Activated CD8-positive, alpha-beta T cell treated with anti-CD3 and anti-CD28 coated beads for 36 hours (primary cell): ENCODE data around the gene WDR89. TPM values are rescaled to one million over a fixed set of nuclear protein-coding genes. Genes with fewer than 3 reads are reported as not detected.

Source experiments
- ATAC-seq: fragments of 200-7000 bp; cut with Tn5 transposase; one replicate; pipeline ENCODE4 v1.10.0; 2021; ENCODE audit warnings: mild to moderate bottlenecking, moderate library complexity
- CTCF ChIA-PET: fragments of 350-600 bp; sonication (Branson Sonifier 250); formaldehyde crosslinking; loops from one replicate; lab custom pipeline; 2021; ENCODE audit warnings: antibody characterized with exemption; lab: Charles Lee
- POLR2A ChIA-PET: fragments of 350-600 bp; sonication (Branson Sonifier 250); formaldehyde crosslinking; loops from one replicate; lab custom pipeline; 2021; ENCODE audit warnings: antibody characterized with exemption; lab: Charles Lee
- DNase-seq: peaks from one replicate; pipeline ENCODE4 v3.0.0-alpha.2; 2020
- H3K27ac Mint-ChIP-seq: one replicate; pipeline ENCODE4 v1.8.0; 2021; ENCODE audit warnings: mild to moderate bottlenecking, mixed read lengths
- H3K27me3 Mint-ChIP-seq: one replicate; pipeline ENCODE4 v1.8.0; 2021; ENCODE audit warnings: mixed read lengths
- H3K36me3 Mint-ChIP-seq: one replicate; pipeline ENCODE4 v1.8.0; 2021; ENCODE audit warnings: low read depth, mixed read lengths
- H3K4me1 Mint-ChIP-seq: one replicate; pipeline ENCODE4 v1.8.0; 2021; ENCODE audit warnings: low read depth, mixed read lengths
- H3K4me3 Mint-ChIP-seq: one replicate; pipeline ENCODE4 v1.8.0; 2021; ENCODE audit warnings: mild to moderate bottlenecking, moderate library complexity, mixed read lengths
- H3K9me3 Mint-ChIP-seq: one replicate; pipeline ENCODE4 v1.8.0; 2021; ENCODE audit warnings: mixed read lengths
- intact Hi-C: fragments of 100-400 bp; cut with micrococcal nuclease; formaldehyde crosslinking; loops from one replicate; pipeline ENCODE4 v1.10.0; 2022
- total RNA-seq, 2 experiments: library from RNA; stranded (reverse); gene quantifications; one replicate each; pipeline ENCODE4 v1.2.3, GENCODE V29; 2021
- TF ChIP-seq, protein P1 (sequence below): fragments of 200-600 bp; IDR thresholded peaks from one replicate; pipeline ENCODE4 v1.8.0; 2022; ENCODE audit warnings: antibody characterized with exemption, mild to moderate bottlenecking

The WDR89 gene
- total RNA-seq, 2 experiments from 2014 or later: 30.9 to 33.4 TPM

GRCh38 chr14:63673886-63674497 lies 32.3 kb upstream of the WDR89 start:
- ChIA-PET POLR2A (no interaction called here), CTCF (no interaction called here)
- Mint-ChIP-seq H3K36me3 (no peaks in the 10 kb centered on the region), H3K4me1 (no peaks in the 10 kb centered on the region), H3K9me3 (no peaks in the 10 kb centered on the region), H3K27me3 (no peaks in the 10 kb centered on the region), H3K27ac (no peak overlapping the region), H3K4me3 (no peak overlapping the region)
- TF ChIP-seq, protein P1, sequence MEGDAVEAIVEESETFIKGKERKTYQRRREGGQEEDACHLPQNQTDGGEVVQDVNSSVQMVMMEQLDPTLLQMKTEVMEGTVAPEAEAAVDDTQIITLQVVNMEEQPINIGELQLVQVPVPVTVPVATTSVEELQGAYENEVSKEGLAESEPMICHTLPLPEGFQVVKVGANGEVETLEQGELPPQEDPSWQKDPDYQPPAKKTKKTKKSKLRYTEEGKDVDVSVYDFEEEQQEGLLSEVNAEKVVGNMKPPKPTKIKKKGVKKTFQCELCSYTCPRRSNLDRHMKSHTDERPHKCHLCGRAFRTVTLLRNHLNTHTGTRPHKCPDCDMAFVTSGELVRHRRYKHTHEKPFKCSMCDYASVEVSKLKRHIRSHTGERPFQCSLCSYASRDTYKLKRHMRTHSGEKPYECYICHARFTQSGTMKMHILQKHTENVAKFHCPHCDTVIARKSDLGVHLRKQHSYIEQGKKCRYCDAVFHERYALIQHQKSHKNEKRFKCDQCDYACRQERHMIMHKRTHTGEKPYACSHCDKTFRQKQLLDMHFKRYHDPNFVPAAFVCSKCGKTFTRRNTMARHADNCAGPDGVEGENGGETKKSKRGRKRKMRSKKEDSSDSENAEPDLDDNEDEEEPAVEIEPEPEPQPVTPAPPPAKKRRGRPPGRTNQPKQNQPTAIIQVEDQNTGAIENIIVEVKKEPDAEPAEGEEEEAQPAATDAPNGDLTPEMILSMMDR: no peak
- intact Hi-C loops: no loop called here
- no peak for DNase-seq
- ATAC-seq: no peak

DNA sequence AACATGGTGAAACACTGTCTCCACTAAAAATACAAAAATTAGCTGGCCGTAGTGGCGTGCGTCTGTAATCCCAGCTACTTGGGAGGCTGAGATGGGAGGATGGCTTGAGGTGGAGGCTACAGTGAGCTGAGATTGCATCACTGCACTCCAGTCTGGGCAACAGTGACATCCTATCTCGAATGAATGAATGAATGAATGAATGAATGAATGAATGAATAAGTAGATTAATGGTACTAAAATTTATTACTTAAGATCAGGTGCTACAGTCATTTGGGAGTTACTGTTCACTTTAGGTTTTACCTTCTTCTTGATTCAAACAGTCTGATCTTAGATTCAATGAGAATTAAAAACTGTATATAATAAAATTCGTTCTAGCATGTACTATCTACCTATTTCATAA lies 31.6 kb upstream of the WDR89 start:
- H3K27ac Mint-ChIP-seq: no peak overlapping the region
- no peak for ATAC-seq
- intact Hi-C loops: no loop called here
- no peaks in the 10 kb centered on the region for H3K4me1 Mint-ChIP-seq
- H3K36me3 Mint-ChIP-seq: no peaks in the 10 kb centered on the region
- no peaks in the 10 kb centered on the region for H3K27me3 Mint-ChIP-seq
- TF ChIP-seq, protein P1: no peak
- POLR2A ChIA-PET: interaction anchor here (0.6 kb wide), 1 partner anchor 1197 kb away, joined by 3 read pairs; no protein-coding TSS in a partner anchor
- H3K4me3 Mint-ChIP-seq: no peak overlapping the region
- CTCF ChIA-PET: no interaction called here
- DNase-seq: no peak
- H3K9me3 Mint-ChIP-seq: no peaks in the 10 kb centered on the region

DNA sequence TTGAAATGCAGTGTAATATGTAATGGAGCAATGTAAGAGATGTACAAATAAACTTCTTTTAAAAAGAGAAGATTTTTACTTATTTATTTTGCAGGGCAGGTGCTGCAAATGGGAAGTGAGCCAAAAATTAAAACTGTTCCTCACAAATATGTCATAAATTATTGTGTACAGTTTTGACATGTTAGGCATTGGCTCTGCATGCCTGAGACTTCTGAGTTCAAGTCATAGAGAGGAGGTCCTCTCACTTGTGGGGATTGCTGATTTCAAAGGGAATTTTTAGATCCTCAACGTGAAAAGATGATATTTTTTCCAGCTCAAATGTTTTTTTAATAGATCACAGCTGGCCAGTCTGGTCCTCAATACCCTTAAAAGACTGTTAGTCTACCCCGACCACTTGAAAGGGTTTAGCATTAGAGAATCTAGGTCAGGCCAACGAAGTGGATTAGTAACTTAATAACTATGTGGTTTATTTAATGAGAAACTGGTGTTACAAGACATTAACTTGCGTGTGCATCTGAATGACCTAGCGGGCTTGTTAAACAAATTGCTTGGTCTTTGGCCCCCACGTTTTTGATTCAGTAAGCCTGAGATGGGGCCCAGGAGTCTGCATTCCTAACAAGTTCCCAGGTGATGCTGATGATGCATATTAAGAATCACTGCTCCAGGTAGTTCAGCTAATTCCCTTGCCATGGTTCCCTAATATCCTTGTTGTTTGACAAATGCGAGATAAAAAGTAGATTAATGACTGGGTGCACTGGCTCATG lies 30.9 kb upstream of the WDR89 start:
- ATAC-seq (no peak), DNase-seq (no peak)
- Mint-ChIP-seq H3K27ac (no peak overlapping the region), H3K36me3 (no peaks in the 10 kb centered on the region), H3K4me1 (no peaks in the 10 kb centered on the region), H3K9me3 (no peaks in the 10 kb centered on the region), H3K27me3 (no peaks in the 10 kb centered on the region), H3K4me3 (no peak overlapping the region)
- TF ChIP-seq, protein P1: no peak
- ChIA-PET CTCF (no interaction called here), POLR2A (interaction anchor here (0.6 to 0.7 kb wide), 2 partner anchors 67 to 1198 kb away, joined by 3 read pairs; no protein-coding TSS in a partner anchor)
- intact Hi-C loops: no loop called here

DNA sequence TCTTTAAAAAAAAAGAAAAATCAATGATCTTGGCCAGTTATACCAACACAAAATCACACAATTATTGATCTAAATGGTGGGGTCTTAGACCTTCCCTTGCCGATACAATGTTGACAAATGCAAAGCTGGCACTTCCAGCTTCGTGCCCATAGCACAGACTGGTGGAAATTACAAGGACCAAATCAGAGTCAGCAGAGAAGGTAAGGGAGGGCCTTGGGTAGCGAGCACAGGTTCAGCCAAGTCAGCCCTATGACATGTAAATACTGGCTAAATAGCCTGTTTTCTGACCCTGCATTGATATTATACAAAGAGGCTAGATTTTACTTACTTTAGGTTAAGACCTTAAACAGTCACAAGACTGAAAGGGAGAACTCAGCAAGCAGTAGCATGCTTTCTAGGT lies 30.3 kb upstream of the WDR89 start:
- Mint-ChIP-seq H3K36me3 (no peaks in the 10 kb centered on the region), H3K27me3 (no peaks in the 10 kb centered on the region), H3K27ac (no peak overlapping the region), H3K4me1 (no peaks in the 10 kb centered on the region), H3K9me3 (no peaks in the 10 kb centered on the region), H3K4me3 (no peak overlapping the region)
- intact Hi-C loops: no loop called here
- ChIA-PET CTCF (no interaction called here), POLR2A (interaction anchor here (0.7 kb wide), 1 partner anchor 66 kb away, joined by 3 read pairs; no protein-coding TSS in a partner anchor)
- TF ChIP-seq, protein P1: no peak
- ATAC-seq (no peak), DNase-seq (no peak)

DNA sequence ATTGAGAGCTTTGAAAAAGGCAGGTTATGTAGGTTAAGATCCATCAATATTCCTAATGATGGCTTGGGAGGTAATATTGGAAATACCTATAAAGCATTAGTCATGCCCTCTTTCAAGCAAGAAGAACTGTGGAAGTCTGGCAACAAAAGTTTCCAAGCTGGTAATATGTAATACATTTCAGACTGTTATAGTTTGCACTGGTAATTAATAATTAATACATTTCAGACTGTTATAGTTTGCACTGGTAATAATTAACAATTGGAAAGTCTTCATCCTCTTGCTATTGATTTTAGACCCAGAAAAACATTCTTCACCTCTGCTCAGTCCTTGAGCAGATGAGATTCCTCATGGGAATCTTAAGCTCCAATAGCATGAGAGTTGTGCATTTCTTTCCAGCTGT lies 29.0 kb upstream of the WDR89 start:
- no peaks in the 10 kb centered on the region for H3K4me1 Mint-ChIP-seq
- DNase-seq: no peak
- H3K4me3 Mint-ChIP-seq: no peak overlapping the region
- H3K9me3 Mint-ChIP-seq: no peaks in the 10 kb centered on the region
- no peak overlapping the region for H3K27ac Mint-ChIP-seq
- no peaks in the 10 kb centered on the region for H3K27me3 Mint-ChIP-seq
- intact Hi-C loops: no loop called here
- TF ChIP-seq, protein P1: no peak
- no peaks in the 10 kb centered on the region for H3K36me3 Mint-ChIP-seq
- CTCF ChIA-PET: no interaction called here
- no peak for ATAC-seq
- POLR2A ChIA-PET: no interaction called here
